ENCODE data around the gene FAN1. TPM values are rescaled to one million over a fixed set of nuclear protein-coding genes. Genes with fewer than 3 reads are reported as not detected.

FAN1 gene
- total RNA-seq, 4 donors from 2014 or later, result 11.7 to 19.4 (median 17.6) TPM

DNA sequence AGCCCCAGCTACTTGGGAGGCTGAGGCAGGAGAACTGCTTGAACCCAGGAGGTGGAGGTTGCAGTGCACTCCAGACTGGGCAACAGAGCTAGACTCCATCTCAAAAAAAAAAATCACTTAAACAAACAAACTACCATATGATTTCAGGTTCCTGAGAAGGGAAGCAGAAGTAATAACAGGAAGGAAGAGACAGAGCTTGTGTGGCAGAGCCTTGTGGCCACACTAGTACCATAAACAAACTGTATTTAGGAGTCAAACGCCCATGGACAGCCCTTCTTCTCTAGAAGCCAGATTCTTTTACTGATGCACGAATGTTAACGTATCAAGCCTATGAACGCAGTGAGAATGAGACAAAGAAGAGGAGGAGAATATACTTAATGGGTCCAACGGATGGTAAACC lies 75.7 kb downstream of the FAN1 start:
- intact Hi-C loops (cut with DNase I; ENCODE audit: low total_unique reads), result no loop called here
- H3K4me3 ChIP-seq (ENCODE audit: low read depth, poor library complexity, severe bottlenecking), result no peak overlapping the region
- 88 to 91% methylated on average over 5 of the region's 5 CpGs for WGBS, 2 donors
- TF ChIP-seq, protein P1, sequence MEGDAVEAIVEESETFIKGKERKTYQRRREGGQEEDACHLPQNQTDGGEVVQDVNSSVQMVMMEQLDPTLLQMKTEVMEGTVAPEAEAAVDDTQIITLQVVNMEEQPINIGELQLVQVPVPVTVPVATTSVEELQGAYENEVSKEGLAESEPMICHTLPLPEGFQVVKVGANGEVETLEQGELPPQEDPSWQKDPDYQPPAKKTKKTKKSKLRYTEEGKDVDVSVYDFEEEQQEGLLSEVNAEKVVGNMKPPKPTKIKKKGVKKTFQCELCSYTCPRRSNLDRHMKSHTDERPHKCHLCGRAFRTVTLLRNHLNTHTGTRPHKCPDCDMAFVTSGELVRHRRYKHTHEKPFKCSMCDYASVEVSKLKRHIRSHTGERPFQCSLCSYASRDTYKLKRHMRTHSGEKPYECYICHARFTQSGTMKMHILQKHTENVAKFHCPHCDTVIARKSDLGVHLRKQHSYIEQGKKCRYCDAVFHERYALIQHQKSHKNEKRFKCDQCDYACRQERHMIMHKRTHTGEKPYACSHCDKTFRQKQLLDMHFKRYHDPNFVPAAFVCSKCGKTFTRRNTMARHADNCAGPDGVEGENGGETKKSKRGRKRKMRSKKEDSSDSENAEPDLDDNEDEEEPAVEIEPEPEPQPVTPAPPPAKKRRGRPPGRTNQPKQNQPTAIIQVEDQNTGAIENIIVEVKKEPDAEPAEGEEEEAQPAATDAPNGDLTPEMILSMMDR (IDR thresholded peaks at IDR 0.05), result no peak
- no peak for TF ChIP-seq POLR2A (IDR thresholded peaks at IDR 0.05)
- no peak for DNase-seq (ENCODE audit: low spot score in 2 of 2)

- DNase-seq (ENCODE audit: low spot score in 2 of 2), result no peak
- WGBS, 2 donors, result 65 to 71% methylated on average over 3 of the region's 3 CpGs
- no peak overlapping the region for H3K4me3 ChIP-seq (ENCODE audit: low read depth, poor library complexity, severe bottlenecking)
- intact Hi-C loops (cut with DNase I; ENCODE audit: low total_unique reads), result no loop called here
- TF ChIP-seq, protein P1 (IDR thresholded peaks at IDR 0.05), result no peak
- no peak for TF ChIP-seq POLR2A (IDR thresholded peaks at IDR 0.05)
Observed at GRCh38 chr15:30984118-30984517, 80.4 kb downstream of the FAN1 start.

DNA sequence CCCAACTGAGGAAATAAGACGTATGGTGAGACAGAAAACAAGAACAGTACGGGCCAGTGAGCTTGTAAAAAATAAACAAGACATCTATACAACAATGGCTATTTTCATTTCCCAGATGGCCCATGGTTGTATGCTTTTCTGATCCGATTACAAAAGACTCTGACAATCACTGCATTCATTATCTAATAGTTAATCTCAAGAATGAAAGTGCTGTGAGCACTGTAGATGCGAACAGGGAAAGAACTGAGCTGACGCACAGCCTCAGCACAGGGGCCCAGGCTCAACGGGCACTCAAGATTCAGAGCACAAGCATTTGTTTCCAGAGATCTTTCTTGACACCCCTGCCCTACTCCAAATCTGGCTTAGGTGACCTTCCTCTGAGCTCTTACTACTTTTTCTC lies 80.8 kb downstream of the FAN1 start:
- TF ChIP-seq POLR2A (IDR thresholded peaks at IDR 0.05), result no peak
- TF ChIP-seq, protein P1 (IDR thresholded peaks at IDR 0.05), result no peak
- no peak overlapping the region for H3K4me3 ChIP-seq (ENCODE audit: low read depth, poor library complexity, severe bottlenecking)
- 50 to 64% methylated on average over 6 of the region's 6 CpGs for WGBS, 2 donors
- no peak for DNase-seq (ENCODE audit: low spot score in 2 of 2)
- intact Hi-C loops (cut with DNase I; ENCODE audit: low total_unique reads), result no loop called here

GRCh38 chr15:30985081-30985531 lies 81.4 kb downstream of the FAN1 start:
- 29 to 30% methylated on average over 3 of the region's 3 CpGs for WGBS, 2 donors
- H3K4me3 ChIP-seq (ENCODE audit: low read depth, poor library complexity, severe bottlenecking), result no peak overlapping the region
- no peak for TF ChIP-seq POLR2A (IDR thresholded peaks at IDR 0.05)
- TF ChIP-seq, protein P1 (IDR thresholded peaks at IDR 0.05), result no peak
- DNase-seq (ENCODE audit: low spot score in 2 of 2), result no peak
- intact Hi-C loops (cut with DNase I; ENCODE audit: low total_unique reads), result no loop called here

GRCh38 chr15:30990036-30990435 lies 86.3 kb downstream of the FAN1 start:
- WGBS, 2 donors, result 35 to 38% methylated on average over 2 of the region's 2 CpGs
- intact Hi-C loops (cut with DNase I; ENCODE audit: low total_unique reads), result no loop called here
- TF ChIP-seq, protein P1 (IDR thresholded peaks at IDR 0.05), result no peak
- no peak for TF ChIP-seq POLR2A (IDR thresholded peaks at IDR 0.05)
- DNase-seq (ENCODE audit: low spot score in 2 of 2), result no peak
- H3K4me3 ChIP-seq (ENCODE audit: low read depth, poor library complexity, severe bottlenecking), result no peak overlapping the region

All from lower leg skin (tissue), 4 donors.